ENCODE measurements around the gene PTPRD. TPM values are rescaled to one million over a fixed set of nuclear protein-coding genes. Genes with fewer than 3 reads are reported as not detected.

Gene PTPRD
- polyA plus RNA-seq, 1 donor, result 145 TPM

GRCh38 chr9:8821910-8822666, 1790.7 kb downstream of the PTPRD start:
- no peak for DNase-seq

GRCh38 chr9:8817335-8817734, 1795.5 kb downstream of the PTPRD start:
- DNase-seq, result no peak

- DNase-seq, result peak; percentile 55
These were observed 1796.4 kb downstream of the PTPRD start for GRCh38 chr9:8816361-8816760.

DNA sequence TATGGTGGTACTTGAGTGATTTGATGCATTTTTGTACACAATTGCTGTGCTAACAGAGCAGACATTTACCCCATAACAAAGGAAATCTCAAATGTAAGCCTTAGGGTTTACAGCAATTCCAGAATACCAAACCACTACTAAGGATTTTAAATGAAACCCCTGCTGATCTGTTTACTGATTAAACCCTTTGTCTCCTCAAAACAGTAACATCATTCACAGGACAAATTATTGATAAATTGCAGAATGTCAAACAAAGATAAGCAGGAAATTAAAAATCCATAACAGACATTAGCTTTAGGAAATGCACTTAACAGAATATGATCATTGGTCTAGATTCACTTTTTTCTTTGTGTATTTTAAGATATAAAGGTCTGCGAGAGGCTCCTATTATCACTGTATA, 1796.9 kb downstream of the PTPRD start:
- no peak for DNase-seq

- no peak for DNase-seq
These were observed 1797.6 kb downstream of the PTPRD start for GRCh38 chr9:8815219-8815618.

DNA sequence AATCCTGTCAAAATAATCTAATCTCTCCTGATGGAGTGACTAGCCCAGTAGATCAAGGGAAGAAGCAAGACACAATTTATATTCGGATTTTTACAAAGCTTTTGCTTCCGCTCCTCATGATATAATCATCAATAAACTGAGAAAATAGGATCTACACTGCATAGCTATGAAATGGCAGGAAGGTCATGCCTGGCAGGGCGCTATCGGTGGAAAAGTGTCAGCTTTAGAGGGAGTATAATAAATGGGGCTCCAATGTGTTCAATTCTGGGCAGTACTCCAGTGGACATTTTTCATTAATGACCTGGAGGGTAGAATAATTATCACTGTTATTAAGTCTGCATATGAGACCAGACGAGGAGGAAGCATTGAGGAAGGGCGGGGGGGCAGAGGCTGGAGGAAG, 1799.9 kb downstream of the PTPRD start:
- no peak for DNase-seq

GRCh38 chr9:8809741-8810140, 1803.1 kb downstream of the PTPRD start:
- DNase-seq, result no peak

GRCh38 chr9:8806150-8806549, 1806.7 kb downstream of the PTPRD start:
- DNase-seq, result no peak

GRCh38 chr9:8804613-8805012, 1808.2 kb downstream of the PTPRD start:
- no peak for DNase-seq

DNA sequence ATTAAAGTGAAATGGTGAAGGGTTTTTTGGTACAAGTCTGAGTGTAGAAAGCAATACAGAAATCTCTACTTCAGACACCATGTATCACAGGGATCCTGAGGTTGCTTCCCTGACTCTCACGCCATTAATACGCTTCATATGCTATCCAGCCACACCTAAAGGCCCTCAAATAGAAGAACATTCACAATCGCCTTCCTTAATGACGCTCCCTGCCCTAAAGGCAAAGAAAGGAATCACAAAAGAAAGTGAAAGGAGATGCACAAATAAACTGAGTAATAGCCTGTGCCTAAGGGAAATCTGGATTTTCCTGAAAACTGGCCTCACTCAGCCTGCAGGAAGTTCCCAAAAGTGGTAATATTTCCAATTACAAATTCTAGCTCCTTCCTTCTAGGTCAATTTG, 1810.6 kb downstream of the PTPRD start:
- no peak for DNase-seq

GRCh38 chr9:8800196-8800595, 1812.6 kb downstream of the PTPRD start:
- no peak for DNase-seq

GRCh38 chr9:8799615-8800014, 1813.2 kb downstream of the PTPRD start:
- peak; percentile 35 for DNase-seq

DNA sequence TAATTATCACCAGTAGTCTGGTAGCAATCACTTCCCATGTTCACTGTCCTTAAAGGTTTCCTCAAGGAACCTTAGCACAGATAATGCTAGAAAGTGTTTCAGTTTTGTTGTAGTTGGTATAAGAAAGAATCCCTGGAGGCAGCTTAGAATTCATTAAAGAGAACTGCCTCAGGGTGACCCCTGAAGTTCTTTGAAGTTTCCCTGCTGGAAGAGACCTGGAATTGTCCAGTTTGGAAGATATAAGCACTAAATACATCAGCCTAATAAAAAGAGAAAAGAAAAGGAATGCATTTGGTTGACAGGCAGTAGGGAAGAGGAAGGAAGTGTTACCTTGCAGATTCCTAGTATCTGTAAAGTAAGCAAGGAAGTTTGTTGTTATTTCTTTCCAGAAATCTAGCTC, 1813.6 kb downstream of the PTPRD start:
- no peak for DNase-seq

- peak; percentile 41 for DNase-seq
These were observed 1828.0 kb downstream of the PTPRD start for GRCh38 chr9:8784838-8785237.

GRCh38 chr9:8783941-8784340, 1828.9 kb downstream of the PTPRD start:
- peak; percentile 70 for DNase-seq

DNA sequence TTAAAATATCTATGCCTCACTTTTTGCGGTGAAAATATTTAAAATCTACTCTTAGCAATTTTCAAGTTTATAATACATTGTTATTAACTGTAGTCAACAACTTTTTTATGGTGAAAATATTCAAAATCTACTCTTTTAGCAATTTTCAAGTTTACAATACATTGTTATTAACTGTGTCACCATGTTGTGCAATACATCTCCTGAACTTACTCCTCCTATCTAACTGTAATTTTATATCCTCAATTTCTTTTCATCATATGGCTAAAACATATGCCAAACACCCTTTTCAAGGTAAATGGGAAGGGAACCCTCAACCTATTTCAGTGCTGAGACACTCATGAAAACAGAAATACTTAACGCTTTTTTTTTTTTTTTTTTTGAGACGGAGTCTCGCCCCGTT, 1830.6 kb downstream of the PTPRD start:
- no peak for DNase-seq

- no peak for DNase-seq
These were observed 1831.3 kb downstream of the PTPRD start for GRCh38 chr9:8781458-8781857.

DNA sequence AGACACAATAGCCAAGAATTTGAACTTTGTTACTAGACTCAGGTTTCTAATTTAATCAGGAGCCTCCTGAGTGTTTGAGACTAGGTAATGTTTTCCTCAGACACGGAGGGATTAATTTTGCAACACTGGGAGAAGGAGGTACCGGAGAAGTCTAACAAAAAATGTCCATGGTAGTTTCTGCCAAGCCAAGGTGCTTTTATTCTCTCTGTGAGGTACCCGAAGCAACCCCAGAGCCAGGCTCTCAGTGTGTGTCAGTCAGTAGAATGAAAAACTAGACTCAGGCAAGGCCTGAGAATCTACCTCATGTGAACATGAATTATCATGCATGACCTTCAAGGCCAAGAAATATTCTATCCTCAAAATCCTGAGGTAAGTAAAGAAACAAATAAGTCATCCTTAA, 1832.4 kb downstream of the PTPRD start:
- DNase-seq, result no peak

DNA sequence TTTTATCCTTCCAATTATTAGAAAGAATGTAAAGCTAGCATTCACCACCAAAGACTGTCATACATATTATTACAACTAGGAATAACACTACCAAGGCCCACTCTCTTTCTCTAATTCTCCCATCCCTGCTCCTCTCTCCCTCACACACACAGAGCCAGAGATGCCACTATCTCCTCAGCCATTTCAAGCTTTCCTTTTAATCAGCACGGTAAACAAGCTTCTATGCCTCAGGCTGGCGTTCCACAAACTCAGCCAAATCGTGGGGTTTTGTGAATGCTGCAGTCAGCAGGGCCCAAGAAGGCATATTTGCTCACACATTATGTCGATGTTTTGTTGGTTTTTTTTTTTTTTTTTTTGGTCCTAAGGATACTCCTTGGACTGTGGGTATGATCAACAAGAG, 1833.3 kb downstream of the PTPRD start:
- no peak for DNase-seq

DNA sequence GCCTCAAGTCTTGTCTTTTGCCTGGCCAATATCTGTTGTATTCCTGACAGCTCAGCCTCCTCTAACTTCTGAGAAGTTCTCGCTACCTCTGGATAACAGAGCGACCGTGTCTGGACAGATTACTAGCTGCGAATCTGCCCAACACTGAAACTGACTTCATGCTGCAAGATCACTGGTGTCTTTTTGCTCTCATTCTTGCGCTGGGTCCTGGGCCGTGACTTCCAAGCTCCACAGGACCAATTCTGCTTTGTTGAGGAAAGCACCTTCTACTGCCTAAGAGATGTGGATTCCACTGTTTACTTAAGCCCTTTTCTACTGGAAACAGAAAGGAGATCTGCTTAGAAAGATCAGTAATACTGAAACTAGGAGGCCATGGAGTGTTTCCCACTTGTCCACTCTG, 1834.4 kb downstream of the PTPRD start:
- no peak for DNase-seq

DNA sequence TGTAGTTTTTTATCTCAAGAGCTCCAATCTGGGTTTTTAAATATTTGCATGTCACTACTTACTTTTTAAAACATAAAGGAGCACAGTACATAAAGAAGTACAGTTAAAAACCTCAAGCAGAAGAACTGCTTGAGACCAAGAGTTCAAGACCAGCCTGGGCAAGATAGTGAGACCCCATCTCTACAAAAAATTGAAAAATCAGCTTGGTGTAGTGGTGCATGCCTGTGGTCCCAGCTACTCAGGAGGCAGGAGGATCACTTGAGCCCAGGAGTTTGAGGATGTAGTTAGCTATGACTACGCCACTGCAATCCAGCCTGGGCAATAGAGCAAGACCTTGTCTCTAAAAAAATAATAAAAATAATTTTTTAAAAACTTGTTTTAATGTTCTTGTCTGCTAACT, 1840.5 kb downstream of the PTPRD start:
- no peak for DNase-seq

DNA sequence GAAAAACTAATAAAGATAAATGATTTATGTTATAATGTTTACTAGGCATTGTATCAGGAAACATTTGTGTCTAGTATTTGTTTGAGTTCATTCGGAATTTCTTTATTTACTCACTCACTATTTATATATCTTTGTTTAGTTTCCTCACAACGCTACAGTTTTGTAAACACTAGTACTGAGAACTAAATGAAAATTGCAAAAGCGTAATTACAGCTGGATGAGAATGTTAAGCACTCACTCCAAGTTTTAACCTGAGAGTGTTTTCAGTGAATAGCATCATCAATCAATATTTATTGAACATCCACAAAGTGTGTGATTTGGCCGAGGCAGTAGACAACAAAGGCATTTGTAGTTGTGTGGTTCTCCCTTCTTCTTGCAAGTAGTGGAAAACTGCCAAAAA, 1843.6 kb downstream of the PTPRD start:
- no peak for DNase-seq

DNA sequence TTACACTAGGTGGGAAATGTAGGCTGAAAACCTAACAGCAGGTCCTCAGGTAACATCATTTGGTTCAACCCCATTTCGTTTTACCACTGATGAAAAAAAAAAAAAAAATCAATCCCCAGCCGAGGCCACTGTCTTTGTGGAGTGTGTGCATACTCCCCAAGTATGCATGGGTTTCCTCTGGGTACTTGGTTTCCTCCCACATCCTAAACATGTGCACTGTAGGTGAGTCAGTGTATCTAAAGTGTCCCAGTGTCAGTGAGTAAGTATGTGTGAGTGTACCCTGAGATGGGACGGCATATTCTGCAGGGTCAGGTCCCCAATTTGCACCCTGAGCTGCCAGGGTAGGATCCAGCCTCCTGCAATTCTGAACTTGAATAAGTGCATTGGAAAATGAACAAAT, 1846.7 kb downstream of the PTPRD start:
- no peak for DNase-seq

- DNase-seq, result peak; percentile 24
These were observed 1848.8 kb downstream of the PTPRD start for GRCh38 chr9:8764051-8764450.

All from left kidney (tissue), 2 donors.